ENCODE measurements around the gene AGL.
A peak's percentile ranks its signal among the peaks of the same experiment; 100 is the strongest.
"Not testable (repeated sequence)": the region's sequence is repeated elsewhere in the genome, so short reads cannot be mapped to it uniquely, and the experiment has no call there.

Gene AGL

DNA sequence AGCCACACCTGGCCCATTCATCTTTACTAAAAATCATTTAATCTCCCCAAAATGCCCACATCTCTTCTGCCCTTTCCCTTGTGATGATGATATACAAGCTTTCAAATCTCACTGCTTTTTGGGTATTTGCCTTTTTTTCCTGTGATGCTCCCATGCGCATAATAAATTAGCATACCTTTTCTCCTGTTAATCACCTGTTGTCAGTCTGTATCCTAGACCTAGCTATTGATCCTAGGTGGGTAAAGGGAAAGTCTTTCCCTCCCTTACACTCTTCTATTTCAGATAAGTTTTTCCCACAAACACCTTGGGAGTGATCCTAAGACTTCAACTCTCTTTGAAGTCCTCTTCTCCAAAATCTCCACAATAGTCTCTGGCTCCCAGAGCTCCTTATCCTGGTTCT is 107.7 kb downstream of the AGL start:
- Histone ChIP-seq H3K27ac (no peak overlapping the region), H3K4me3 (no peak overlapping the region), H3K36me3 (ENCODE audit: insufficient read depth, low read length) (no peaks in the 10 kb centered on the region), H3K9me3 (ENCODE audit: low read depth, low read length) (no peaks in the 10 kb centered on the region), H3K9ac (ENCODE audit: insufficient read length) (no peak overlapping the region)
- DNase-seq (ENCODE audit: low read depth, low spot score) = no peak
- TF ChIP-seq FOXP2 (optimal IDR thresholded peaks at IDR 0.05; ENCODE audit: control extremely low read depth, extremely low read length, insufficient read depth) (no peak), POLR2AphosphoS5 (IDR thresholded peaks at IDR 0.05; ENCODE audit: borderline replicate concordance, low read depth, low read length) (no peak), EZH2 (IDR thresholded peaks at IDR 0.05) (no peak)

- H3K27ac ChIP-seq; DNase-seq (ENCODE audit: low read depth, low spot score); H3K36me3 ChIP-seq (ENCODE audit: insufficient read depth, low read length); H3K4me3 ChIP-seq; H3K9me3 ChIP-seq (ENCODE audit: low read depth, low read length); H3K9ac ChIP-seq (ENCODE audit: insufficient read length): not testable (repeated sequence)
Measured at GRCh38 chr1:99959189-99959705, 109.1 kb downstream of the AGL start.

GRCh38 chr1:99960260-99960659 is 110.1 kb downstream of the AGL start:
- H3K9ac ChIP-seq (ENCODE audit: insufficient read length); H3K36me3 ChIP-seq (ENCODE audit: insufficient read depth, low read length); H3K27ac ChIP-seq; H3K9me3 ChIP-seq (ENCODE audit: low read depth, low read length); H3K4me3 ChIP-seq; DNase-seq (ENCODE audit: low read depth, low spot score): not testable (repeated sequence)

- Histone ChIP-seq H3K36me3 (ENCODE audit: insufficient read depth, low read length) (no peaks in the 10 kb centered on the region), H3K9ac (ENCODE audit: insufficient read length) (no peak overlapping the region), H3K4me3 (no peak overlapping the region), H3K9me3 (ENCODE audit: low read depth, low read length) (no peaks in the 10 kb centered on the region), H3K27ac (no peak overlapping the region)
- TF ChIP-seq POLR2AphosphoS5 (IDR thresholded peaks at IDR 0.05; ENCODE audit: borderline replicate concordance, low read depth, low read length) (no peak), EZH2 (IDR thresholded peaks at IDR 0.05) (no peak), FOXP2 (optimal IDR thresholded peaks at IDR 0.05; ENCODE audit: control extremely low read depth, extremely low read length, insufficient read depth) (no peak)
- no peak for DNase-seq (ENCODE audit: low read depth, low spot score)
Measured at GRCh38 chr1:99963041-99963795, 113.1 kb downstream of the AGL start.

DNA sequence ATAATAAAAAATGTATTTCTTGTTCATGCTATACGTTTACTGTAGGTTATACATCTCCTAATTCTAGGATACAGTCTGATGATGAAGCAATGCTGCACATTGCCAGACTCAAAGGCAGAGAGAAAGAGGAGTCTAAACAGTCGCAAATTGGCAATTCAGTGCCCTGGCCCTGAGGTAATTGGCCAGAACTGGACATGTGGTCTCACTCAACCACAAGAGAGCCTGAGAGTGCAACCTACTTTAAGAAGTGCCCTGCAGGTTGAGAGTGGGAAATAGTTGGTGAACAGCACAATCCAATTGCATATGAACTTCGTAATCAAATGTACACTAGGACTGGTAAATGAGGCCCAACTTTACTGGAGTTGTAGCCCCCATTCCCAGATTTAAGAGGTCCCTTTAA is 114.6 kb downstream of the AGL start:
- H3K9ac ChIP-seq (ENCODE audit: insufficient read length) = no peak overlapping the region
- H3K27ac ChIP-seq = no peak overlapping the region
- H3K4me3 ChIP-seq = no peak overlapping the region
- no peaks in the 10 kb centered on the region for H3K36me3 ChIP-seq (ENCODE audit: insufficient read depth, low read length)
- no peak for TF ChIP-seq POLR2AphosphoS5 (IDR thresholded peaks at IDR 0.05; ENCODE audit: borderline replicate concordance, low read depth, low read length)
- TF ChIP-seq EZH2 (IDR thresholded peaks at IDR 0.05) = no peak
- TF ChIP-seq FOXP2 (optimal IDR thresholded peaks at IDR 0.05; ENCODE audit: control extremely low read depth, extremely low read length, insufficient read depth) = no peak
- H3K9me3 ChIP-seq (ENCODE audit: low read depth, low read length) = no peaks in the 10 kb centered on the region
- no peak for DNase-seq (ENCODE audit: low read depth, low spot score)

DNA sequence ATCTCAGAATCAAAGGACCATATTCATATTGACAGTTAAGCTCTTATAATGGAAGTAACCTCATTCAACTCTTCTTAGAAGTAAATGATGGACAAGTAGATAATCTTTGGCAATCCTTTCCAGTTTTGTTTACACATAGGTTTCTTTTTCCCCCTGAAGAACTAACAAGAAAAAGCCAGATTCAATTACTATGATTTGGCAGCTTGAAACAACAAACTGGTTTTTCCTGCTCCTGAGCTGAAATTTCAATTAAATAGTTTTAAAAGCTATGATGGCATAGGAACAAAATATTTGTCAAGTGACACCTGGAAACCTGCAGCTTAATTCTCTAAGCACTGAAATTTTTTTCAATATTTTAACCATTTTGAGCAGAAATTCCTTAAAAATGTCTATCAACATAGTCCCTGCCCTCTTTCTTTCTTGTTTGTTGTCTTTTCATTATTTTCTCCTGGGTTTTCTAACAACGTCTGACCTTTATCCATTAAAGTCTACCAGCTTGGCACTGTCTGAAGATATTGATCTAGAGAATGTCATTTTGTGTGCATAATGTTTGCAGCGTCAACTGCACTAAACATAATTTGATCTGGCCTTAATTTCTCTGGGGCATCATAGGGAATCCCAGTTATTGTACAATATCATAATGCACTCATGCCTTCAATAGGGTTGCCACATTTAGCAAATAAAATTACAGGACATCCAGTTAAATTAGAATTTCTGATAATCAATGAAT is 115.7 kb downstream of the AGL start:
- no peak for TF ChIP-seq FOXP2 (optimal IDR thresholded peaks at IDR 0.05; ENCODE audit: control extremely low read depth, extremely low read length, insufficient read depth)
- TF ChIP-seq EZH2 (IDR thresholded peaks at IDR 0.05) = no peak
- TF ChIP-seq POLR2AphosphoS5 (IDR thresholded peaks at IDR 0.05; ENCODE audit: borderline replicate concordance, low read depth, low read length) = no peak
- Histone ChIP-seq H3K9ac (ENCODE audit: insufficient read length) (no peak overlapping the region), H3K4me3 (no peak overlapping the region), H3K27ac (no peak overlapping the region), H3K36me3 (ENCODE audit: insufficient read depth, low read length) (no peaks in the 10 kb centered on the region), H3K9me3 (ENCODE audit: low read depth, low read length) (no peaks in the 10 kb centered on the region)
- DNase-seq (ENCODE audit: low read depth, low spot score) = no peak

- Histone ChIP-seq H3K9ac (ENCODE audit: insufficient read length) (no peak overlapping the region), H3K36me3 (ENCODE audit: insufficient read depth, low read length) (no peaks in the 10 kb centered on the region), H3K4me3 (no peak overlapping the region), H3K27ac (no peak overlapping the region), H3K9me3 (ENCODE audit: low read depth, low read length) (no peaks in the 10 kb centered on the region)
- no peak for DNase-seq (ENCODE audit: low read depth, low spot score)
- no peak for TF ChIP-seq FOXP2 (optimal IDR thresholded peaks at IDR 0.05; ENCODE audit: control extremely low read depth, extremely low read length, insufficient read depth)
- no peak for TF ChIP-seq EZH2 (IDR thresholded peaks at IDR 0.05)
- no peak for TF ChIP-seq POLR2AphosphoS5 (IDR thresholded peaks at IDR 0.05; ENCODE audit: borderline replicate concordance, low read depth, low read length)
Measured at GRCh38 chr1:99968214-99968613, 118.1 kb downstream of the AGL start.

DNA sequence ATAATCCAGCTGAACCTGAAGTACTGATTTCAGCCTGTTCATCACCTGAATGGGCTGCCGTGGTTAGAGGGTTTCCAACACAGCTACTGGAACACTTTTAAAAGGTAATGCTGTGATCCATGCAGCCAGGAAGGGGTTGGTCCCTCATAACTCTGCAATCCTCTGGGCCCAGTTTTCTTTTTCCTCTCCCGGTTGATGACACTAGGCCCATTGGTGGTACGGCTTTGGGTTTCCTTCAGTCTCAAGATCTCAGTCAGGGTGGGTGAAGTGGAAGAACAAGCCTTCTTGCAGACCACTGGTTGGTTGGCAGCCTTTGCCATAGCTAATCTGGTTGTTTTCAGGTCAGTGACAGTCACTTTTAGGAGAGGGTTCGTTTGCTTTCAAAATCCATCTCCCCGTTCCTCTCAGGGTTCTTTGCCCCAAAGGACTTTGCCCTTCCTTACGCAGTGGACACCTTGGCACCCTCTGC is 119.1 kb downstream of the AGL start:
- TF ChIP-seq FOXP2 (optimal IDR thresholded peaks at IDR 0.05; ENCODE audit: control extremely low read depth, extremely low read length, insufficient read depth) = no peak
- TF ChIP-seq POLR2AphosphoS5 (IDR thresholded peaks at IDR 0.05; ENCODE audit: borderline replicate concordance, low read depth, low read length) = no peak
- TF ChIP-seq EZH2 (IDR thresholded peaks at IDR 0.05) = no peak
- Histone ChIP-seq H3K36me3 (ENCODE audit: insufficient read depth, low read length) (0 out of 2 replicates have a peak, but pooled peaks cover under 1% of the 10 kb centered on the region), H3K9me3 (ENCODE audit: low read depth, low read length) (no peaks in the 10 kb centered on the region), H3K4me3 (peak overlapping the region; percentile 95), H3K9ac (ENCODE audit: insufficient read length) (peak overlapping the region; percentile 89), H3K27ac (no peak overlapping the region)
- DNase-seq (ENCODE audit: low read depth, low spot score) = no peak
